ENCODE measurements around the gene STPG1.

DNA sequence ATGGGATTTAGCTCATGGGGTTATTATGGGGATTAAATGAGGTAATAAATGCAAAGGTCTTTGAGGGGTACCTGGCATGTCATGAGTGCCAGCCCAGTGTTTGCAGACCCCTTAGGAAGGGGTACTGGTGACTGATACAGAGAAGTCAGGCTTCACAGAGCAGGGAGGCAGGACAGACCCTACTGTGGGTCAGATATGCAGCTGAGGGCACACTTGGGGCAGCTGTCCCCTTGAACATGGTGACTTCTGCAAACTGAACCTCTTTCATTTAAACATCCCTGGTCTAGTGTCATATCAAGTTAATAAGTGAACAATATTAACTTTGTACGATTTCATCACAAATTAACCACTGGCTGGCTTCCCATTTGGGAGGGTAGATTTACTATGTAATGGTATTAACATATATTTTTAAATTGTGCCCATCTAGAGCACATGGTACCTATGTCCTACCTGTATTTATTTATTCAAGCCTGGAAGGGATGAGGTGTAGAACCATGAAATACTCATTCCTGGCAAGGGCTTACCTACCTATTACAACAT lies 25.9 kb downstream of the STPG1 start:
- TF ChIP-seq, protein P1, sequence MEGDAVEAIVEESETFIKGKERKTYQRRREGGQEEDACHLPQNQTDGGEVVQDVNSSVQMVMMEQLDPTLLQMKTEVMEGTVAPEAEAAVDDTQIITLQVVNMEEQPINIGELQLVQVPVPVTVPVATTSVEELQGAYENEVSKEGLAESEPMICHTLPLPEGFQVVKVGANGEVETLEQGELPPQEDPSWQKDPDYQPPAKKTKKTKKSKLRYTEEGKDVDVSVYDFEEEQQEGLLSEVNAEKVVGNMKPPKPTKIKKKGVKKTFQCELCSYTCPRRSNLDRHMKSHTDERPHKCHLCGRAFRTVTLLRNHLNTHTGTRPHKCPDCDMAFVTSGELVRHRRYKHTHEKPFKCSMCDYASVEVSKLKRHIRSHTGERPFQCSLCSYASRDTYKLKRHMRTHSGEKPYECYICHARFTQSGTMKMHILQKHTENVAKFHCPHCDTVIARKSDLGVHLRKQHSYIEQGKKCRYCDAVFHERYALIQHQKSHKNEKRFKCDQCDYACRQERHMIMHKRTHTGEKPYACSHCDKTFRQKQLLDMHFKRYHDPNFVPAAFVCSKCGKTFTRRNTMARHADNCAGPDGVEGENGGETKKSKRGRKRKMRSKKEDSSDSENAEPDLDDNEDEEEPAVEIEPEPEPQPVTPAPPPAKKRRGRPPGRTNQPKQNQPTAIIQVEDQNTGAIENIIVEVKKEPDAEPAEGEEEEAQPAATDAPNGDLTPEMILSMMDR (IDR thresholded peaks at IDR 0.05; ENCODE audit: insufficient read depth, low read length): no peak
- TF ChIP-seq, protein P2, sequence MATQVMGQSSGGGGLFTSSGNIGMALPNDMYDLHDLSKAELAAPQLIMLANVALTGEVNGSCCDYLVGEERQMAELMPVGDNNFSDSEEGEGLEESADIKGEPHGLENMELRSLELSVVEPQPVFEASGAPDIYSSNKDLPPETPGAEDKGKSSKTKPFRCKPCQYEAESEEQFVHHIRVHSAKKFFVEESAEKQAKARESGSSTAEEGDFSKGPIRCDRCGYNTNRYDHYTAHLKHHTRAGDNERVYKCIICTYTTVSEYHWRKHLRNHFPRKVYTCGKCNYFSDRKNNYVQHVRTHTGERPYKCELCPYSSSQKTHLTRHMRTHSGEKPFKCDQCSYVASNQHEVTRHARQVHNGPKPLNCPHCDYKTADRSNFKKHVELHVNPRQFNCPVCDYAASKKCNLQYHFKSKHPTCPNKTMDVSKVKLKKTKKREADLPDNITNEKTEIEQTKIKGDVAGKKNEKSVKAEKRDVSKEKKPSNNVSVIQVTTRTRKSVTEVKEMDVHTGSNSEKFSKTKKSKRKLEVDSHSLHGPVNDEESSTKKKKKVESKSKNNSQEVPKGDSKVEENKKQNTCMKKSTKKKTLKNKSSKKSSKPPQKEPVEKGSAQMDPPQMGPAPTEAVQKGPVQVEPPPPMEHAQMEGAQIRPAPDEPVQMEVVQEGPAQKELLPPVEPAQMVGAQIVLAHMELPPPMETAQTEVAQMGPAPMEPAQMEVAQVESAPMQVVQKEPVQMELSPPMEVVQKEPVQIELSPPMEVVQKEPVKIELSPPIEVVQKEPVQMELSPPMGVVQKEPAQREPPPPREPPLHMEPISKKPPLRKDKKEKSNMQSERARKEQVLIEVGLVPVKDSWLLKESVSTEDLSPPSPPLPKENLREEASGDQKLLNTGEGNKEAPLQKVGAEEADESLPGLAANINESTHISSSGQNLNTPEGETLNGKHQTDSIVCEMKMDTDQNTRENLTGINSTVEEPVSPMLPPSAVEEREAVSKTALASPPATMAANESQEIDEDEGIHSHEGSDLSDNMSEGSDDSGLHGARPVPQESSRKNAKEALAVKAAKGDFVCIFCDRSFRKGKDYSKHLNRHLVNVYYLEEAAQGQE (IDR thresholded peaks at IDR 0.05; ENCODE audit: insufficient replicate concordance, low read depth): no peak
- no peak for TF ChIP-seq GABPA (IDR thresholded peaks at IDR 0.05; ENCODE audit: low read depth)
- no peak for TF ChIP-seq SPI1 (IDR thresholded peaks at IDR 0.05; ENCODE audit: borderline replicate concordance, low read depth)
